Epithelial cell of prostate (primary cell): Measurements from ENCODE around the gene VNN1.

Experiments used
- DNase-seq: peaks from one replicate; pipeline ENCODE4 v3.0.0-alpha.2; 2011; ENCODE audit warnings: low read depth, low spot score
- H3K27ac ChIP-seq: fragments of 450-650 bp; 2 replicates; pipeline ENCODE4 v1.5.1; 2017; ENCODE audit warnings: mild to moderate bottlenecking

Gene VNN1, protein sequence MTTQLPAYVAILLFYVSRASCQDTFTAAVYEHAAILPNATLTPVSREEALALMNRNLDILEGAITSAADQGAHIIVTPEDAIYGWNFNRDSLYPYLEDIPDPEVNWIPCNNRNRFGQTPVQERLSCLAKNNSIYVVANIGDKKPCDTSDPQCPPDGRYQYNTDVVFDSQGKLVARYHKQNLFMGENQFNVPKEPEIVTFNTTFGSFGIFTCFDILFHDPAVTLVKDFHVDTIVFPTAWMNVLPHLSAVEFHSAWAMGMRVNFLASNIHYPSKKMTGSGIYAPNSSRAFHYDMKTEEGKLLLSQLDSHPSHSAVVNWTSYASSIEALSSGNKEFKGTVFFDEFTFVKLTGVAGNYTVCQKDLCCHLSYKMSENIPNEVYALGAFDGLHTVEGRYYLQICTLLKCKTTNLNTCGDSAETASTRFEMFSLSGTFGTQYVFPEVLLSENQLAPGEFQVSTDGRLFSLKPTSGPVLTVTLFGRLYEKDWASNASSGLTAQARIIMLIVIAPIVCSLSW

DNA sequence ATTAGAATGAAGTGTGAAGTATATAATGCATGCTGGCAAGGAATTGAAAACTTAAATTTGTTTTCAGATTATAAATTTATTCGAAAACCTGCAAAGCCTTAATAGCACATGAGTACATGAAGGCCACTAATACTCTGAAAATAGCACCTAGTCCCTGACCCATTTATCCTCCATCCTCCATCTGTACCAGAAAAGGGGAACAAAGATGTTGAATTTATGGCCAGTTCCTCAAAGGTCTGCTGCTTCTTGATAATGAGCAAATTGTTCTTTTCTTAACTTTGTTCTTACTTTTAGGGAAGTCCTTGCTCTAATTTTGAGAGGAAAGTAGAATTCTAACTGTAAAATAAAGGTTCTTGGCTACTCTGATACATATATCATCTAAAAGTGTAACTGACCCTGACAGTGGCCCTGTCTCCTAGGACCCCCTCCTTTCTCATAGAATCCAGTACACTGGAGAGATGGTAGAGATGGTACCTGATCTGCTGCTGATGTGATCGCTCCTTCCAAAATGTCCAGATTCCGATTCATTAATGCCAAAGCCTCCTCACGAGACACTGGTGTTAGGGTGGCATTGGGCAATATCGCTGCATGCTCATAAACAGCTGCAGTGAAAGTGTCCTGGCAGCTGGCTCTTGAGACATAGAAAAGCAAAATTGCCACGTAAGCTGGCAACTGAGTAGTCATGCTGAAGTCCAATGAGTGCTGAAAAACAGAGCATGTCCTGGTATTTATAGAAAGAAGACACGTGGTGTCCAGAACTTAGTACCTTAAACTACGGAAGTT lies at the start of gene VNN1:
Gene VNN1 (minus strand): TSS at position 704 of the 783 bp plus-strand sequence. CDS start 20 bp downstream, at position 684.
- DNase-seq: no peak
- H3K27ac ChIP-seq: no peak within 1 kb of the TSS

DNA sequence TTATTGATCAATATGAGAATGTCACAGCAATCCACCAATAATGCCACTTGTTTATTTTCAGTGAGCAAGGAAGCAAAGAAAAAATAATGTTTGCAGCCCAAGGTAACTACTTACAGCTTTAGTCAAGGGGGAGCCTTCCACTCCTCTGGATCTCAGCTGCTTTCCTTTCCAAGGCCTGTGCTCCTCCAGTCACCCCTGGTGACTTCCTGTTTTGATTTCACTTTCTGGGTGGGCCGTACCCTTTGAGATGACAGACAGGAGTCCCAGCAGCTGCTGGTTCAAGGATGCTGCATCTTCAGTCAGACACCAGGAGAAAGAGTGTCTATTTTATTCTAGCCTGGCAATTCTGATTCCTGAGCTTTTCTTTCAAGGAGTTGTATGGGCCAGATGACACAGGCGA lies 49.4 kb upstream of the VNN1 start:
- DNase-seq: no peak
- H3K27ac ChIP-seq: no peak overlapping the region

DNA sequence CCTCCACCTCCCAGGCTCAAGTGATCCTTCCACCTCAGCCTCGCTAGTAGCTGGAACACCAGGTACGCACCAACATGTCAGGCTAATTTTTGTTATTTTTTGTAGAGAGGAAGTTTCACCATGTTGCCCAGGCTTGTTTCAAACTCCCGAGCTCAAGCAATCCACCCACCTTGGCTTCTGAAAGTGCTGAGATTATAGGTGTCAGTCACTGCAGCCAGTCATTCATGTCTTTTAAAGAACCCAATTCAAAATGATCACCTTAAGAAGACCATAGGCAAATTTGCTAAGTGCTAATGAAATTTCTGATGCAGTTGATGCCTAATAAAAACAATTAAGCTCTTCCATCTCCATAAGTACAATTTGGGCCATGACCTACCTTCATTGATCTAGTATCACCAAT lies 46.4 kb upstream of the VNN1 start:
- no peak overlapping the region for H3K27ac ChIP-seq
- DNase-seq: no peak

DNA sequence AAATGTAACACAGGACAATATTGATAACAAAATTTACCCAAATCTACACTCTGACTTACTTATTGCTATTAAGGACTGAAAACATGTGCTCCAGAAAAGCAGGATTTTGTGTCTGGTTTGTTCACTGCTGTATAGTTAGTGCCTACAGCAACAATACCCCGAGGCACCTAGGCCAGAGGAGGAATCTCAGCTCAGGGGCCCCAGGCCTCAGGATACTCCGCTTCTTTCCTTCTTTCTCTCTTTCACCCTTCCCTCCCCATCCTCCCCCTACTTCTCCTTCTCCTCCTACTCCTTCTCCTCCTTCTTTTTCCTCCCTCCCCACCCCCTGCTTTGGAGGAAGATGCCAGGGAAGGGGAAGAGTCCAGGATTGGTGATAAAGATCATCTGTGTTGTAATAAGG lies 44.8 kb upstream of the VNN1 start:
- no peak for DNase-seq
- no peak overlapping the region for H3K27ac ChIP-seq

DNA sequence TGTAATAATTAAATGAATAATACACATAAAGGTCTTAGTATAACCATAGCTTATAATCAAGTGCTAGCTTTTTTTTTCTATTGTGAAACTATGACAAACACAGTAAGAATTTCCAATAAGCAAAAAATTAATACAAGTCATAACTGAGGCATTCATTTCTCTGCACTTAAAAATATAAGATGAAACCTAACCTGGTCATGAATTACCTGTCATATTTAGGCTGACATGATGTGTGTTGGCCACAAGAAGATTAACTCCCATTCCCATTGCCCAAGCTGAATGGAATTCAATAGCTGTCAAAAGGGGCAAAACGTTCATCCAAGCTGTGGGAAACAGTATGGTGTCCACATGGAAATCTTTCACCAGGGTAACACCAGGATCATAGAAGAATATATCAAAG lies 38.4 kb upstream of the VNN1 start:
- DNase-seq: no peak
- H3K27ac ChIP-seq: peak overlapping the region; percentile 42

DNA sequence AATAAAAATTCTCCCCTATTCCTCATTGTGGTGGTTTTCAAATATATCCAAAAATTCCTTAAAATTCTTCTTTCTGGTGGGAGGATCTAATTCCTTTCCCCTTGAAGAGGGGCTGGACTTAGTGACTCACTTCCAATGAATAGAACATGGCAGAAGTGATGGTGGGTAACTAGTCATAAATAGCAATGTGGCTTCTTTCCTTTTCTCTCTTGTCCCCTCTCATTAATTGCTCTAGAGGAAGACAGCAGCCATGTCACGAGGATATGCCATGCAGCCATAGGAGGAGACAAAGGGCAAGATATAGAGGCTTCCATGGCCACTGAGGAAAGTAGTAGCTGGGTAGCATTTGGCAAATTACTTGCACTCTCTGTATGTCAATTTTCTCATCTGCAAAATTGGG lies 38.0 kb upstream of the VNN1 start:
- peak overlapping the region; percentile 42 for H3K27ac ChIP-seq
- no peak for DNase-seq

DNA sequence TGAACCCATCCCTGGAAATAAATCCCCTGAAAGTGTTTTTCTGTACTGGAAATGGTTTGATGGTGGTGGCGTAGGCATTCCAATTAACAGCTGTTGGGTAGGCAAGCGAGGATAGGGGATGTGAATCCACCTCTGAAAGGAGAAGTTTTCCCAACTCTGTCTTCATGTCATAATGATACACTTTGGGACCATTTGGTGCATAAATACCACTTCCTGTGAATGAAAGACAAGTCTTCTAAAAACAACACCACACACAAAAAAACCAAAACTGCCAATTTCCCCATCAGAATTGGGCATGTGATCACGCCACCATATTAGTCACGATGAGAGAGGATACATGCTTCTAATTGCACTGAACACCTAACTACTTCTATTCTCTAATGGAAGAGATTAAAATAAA lies 37.5 kb upstream of the VNN1 start:
- DNase-seq: no peak
- H3K27ac ChIP-seq: no peak overlapping the region

DNA sequence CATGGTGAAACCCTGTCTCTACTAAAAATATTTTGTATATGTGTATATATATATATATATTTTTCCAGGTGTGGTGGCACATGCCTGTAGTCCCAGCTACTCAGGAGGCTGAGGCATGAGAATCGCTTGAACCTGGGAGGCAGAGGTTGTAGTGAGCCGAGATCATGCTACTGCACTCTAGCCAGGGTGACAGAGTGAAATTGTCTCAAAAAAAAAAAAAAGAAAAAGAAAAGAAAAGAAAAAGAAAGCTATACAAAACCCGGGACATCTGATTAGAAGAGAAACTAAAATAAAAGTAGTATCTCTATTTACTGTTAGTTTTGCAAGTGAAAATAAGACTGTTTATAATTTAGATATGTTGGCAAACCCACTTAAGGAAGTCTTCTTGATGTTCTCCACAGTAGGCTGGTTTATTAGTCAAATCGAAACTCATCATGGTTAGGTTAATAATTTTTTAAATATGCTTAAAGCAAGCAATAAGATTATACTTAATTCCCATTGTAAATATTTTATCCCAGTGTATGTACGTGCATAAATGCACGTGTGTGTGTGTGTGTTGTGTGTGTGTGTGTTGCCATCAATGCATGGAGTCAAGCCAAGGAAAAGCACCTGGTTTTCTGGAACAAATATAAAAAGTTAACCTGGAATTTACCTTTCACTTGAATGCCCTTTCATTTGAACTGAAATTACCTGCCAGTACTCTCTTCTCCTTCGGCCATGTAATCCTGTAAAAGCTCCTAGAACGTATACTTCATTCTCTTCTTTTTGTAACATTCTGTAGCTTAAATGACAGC lies 36.8 kb upstream of the VNN1 start:
- H3K27ac ChIP-seq: no peak overlapping the region
- DNase-seq: no peak

DNA sequence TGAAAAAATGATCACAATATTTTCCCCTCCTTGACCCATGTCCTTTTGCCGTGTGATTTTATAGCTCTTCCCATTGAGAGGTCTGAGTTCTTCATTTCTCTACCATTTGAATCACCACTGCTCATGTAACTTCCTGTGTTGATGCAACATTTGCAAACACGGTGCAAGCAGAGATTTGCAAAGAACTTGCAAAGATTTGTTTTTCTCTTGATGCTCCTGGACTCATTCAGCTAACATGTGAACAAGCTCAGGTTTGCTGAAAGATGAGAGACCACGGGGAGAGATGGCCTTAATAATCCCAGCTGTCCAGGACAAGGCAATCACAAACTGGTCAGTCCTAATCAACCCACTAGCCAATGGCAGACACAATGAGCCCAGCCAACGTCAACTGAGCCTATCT lies 35.3 kb upstream of the VNN1 start:
- peak overlapping the region; percentile 83 for H3K27ac ChIP-seq
- no peak for DNase-seq

DNA sequence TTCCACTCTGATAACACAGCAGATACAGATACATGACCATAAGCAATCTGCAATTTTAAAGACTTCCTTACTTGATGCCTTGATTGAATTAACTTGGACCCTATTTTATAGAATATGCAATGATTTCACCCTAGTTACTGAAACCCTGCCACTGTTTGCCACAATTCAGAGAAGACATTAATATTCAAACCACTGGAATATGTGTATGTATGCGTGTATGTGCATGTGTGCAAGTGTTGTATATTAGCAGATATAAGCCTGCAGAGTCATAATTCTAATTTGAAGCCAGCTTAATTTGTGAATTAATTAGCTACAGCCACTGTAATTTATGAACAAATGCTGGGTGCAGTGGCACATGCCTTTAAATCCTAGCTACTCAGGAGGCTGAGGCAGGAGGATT lies 34.6 kb upstream of the VNN1 start:
- H3K27ac ChIP-seq: peak overlapping the region; percentile 83
- DNase-seq: no peak

DNA sequence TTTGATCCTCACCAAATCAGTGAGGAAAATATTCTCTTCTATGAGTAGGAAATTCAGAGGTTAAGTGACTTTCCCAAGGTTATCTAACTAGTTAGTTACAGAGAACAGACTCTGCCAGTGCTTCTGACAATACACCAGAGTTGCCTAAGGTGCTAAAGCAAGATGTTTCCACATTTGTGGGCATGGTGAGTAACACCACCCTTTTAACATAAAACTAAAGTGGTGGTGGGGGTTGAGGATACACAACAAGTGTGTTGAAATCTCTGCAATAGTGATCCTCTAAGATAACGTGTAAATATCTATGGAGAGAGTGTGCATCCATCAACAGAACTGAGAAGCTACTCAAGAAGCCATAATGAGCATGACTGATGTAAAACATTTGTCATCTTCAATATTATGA lies 32.2 kb upstream of the VNN1 start:
- H3K27ac ChIP-seq: no peak overlapping the region
- DNase-seq: no peak

DNA sequence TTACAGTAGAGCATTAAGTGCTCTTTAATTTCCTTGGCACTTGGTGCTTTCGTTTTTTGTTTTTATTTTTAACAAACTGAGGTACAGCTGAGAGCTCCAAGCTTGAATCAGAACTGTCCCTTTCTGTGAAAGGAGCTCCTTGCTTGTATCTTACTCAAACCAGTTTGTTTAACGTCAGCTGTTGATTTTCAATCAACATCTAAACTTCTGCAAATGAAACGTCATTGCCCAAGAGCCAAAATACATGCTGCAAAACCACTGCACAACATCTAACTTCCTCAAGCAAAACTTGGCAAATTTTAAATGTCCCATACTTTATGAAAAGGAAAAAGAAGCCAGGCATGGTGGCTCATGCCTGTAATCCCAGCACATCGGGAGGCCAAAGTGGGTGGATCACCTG lies 28.6 kb upstream of the VNN1 start:
- no peak for DNase-seq
- H3K27ac ChIP-seq: no peak overlapping the region

DNA sequence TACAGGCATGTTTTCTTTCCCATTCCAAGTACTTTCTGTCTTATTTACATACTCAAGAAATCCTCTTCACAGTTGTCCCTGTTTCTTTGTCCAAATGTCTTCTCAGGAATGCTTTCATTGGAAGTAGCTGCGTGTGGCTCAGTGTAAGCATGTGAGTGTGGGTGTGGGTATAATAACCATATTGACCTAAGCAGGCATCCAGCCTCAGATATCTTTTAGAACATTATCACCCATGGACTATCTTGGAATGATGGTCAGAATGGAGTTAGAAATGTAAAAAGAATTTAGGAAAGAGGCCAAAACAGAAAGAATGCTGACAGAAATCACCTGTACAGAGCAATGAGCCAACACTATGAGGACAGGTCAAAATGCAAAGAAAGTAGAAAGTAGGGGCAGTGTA lies 27.4 kb upstream of the VNN1 start:
- no peak for DNase-seq
- no peak overlapping the region for H3K27ac ChIP-seq

DNA sequence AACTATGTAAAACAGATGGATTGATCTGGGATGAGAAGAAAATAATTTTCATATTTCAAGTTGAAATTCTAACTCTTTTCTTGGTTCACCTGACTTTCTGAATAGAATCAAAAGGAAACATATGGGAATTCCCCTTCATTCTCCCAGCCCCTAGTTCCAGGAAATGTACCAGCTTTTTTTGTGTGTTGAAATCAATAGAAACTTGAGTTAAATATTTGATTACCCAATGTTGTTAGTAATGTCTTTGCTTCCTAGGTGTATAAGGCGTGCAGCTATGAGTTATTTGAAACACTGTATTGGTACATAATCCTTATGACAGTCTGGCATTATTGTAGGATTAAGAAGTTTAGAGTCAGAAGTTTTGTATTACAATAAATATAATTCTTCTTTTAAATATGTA lies 22.4 kb upstream of the VNN1 start:
- peak overlapping the region; percentile 58 for H3K27ac ChIP-seq
- DNase-seq: peak; percentile 44

DNA sequence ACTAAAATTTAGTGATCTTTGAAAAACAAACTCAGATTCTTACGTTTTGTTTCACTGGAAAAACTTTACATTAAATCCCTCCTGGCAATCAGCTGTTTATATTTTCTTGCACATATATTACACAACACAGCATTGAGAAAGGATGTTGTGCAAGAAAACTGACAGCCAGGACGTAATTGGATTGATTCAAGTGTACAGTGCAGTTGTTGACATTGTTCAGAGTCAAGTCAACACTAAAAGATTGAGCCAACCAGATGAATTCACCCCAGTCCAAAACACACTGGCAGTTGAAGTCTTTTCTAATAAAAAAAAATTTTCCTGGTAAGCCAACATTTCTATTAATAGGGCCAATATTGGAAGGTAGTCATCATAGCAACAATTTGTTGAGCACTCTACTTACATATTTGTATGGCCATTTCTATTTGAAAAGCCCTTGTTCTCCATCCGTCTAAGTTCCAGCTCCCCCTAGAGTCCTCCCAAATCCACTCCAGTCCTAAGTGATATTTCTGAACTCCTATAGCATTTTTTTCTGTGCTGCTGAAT lies 20.9 kb upstream of the VNN1 start:
- peak overlapping the region; percentile 58 for H3K27ac ChIP-seq
- peak; percentile 60 for DNase-seq

DNA sequence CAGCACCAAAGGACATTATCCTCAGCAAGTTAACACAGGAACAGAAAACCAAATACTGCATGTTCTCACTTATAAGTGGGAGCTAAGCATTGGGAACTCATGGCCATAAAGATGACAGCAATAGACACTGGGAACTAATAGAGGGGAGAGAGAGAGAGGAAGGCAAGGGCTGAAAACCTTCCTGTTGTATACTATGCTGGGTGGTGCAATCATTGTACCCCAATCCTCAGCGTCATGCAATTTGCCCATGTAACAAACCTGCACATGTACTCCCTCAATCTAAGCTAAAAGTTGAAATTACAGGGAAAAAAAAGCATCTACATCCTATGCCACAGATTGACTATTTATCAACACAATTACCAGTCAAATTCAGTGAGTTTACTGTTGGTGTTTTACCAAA lies 20.0 kb upstream of the VNN1 start:
- DNase-seq: no peak
- no peak overlapping the region for H3K27ac ChIP-seq

DNA sequence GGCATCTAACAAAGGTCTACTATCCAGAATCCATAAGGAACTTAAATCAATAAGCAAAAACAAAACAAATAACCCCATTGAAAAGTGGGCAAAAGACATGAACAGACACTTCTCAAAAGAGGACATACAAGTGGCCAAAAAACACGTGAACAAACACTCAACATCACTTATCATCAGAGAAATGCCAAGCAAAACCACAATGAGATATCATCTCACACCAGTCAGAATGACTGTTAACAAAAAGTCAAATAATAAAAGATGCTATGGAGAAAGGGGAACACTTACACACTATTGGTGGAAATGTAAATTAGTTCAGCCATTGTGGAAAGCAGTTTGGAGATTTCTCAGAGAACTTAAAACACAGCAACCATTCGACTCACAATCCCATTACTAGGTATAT lies 19.4 kb upstream of the VNN1 start:
- no peak for DNase-seq
- H3K27ac ChIP-seq: no peak overlapping the region

DNA sequence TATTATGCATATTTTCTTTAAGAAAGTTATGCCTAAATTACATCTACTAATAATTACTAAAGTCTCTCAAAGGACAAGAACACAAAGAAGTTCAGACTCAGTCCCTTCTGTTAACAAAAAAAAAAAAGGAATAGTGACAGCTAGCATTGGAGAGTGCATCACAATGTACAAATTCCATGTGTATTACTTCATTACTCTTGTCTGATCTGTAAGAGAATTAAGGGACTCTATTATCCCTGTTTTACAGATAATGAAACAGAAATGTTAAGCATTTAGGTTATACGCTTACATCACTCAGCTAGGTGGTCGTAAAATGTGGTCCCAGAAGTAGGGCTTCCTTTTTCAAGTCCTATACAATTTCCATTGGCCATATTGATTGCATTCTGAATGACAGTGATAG lies 17.2 kb upstream of the VNN1 start:
- peak overlapping the region; percentile 64 for H3K27ac ChIP-seq
- DNase-seq: no peak

DNA sequence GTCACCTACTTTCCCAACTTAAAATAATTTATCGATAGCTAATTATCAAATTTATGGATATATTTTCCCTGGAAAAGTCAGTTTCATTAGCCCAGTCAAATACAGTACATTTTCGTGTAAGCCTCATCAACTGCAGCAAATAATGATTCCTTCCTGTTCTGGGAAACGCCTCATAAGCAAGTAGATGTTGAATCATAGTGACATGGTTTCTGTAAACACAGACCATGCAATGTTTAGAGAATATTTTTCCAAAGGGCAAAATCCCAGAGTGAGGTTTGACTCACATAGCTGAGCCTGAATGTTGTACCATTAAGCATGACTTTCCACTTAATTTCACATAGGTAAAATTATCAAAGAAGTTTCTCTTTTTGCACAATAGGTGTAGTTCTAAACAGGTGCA lies 16.7 kb upstream of the VNN1 start:
- peak; percentile 58 for DNase-seq
- peak overlapping the region; percentile 64 for H3K27ac ChIP-seq

DNA sequence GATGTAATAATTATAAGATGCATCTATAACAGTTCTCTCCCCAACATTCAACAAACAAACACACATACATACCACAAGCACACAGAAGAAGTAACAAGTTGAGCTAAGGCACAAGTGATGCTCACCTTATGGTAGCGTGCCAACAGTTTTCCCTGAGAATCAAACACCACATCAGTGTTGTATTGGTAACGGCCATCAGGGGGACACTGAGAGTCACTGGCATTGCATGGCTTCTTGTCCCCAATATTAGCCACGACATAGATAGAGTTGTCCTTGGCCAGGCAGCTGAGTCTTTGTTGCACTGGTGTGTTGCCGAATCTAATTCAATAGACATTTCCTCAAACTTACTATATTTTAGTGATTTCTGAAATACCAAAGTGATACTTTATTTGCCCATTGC lies 14.8 kb upstream of the VNN1 start:
- no peak for DNase-seq

More for the DNA sequence above, 14.8 kb upstream of the VNN1 start:
- no peak overlapping the region for H3K27ac ChIP-seq
